ENCODE measurements around the gene USP36. TPM values are rescaled to one million over a fixed set of nuclear protein-coding genes. Genes with fewer than 3 reads are reported as not detected.

USP36 gene
- total and polyA plus RNA-seq, 4 donors: 8.0 to 20.7 (median 10.5) TPM

DNA sequence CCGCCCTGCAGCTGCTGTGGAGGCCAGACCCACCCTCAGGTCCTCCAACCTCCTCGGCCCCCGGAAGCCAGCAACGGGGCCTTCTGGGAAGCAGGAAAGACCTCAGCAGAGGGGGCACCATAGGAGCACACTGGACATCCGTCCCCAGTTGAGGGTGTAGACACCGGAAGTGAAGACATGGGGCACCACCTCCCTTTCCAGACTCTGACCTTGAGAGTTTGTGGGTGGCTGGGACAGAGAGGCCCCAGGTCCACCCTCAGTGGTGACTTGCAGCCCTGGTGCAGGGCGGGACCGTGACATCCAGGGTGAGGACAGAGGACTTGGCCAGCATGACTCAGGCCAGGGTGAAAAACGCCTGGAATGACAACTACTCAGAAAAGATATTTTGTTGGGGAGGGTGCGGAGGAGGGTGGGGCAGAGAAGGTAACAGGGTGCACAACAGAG lies 42.5 kb upstream of the USP36 start (continued):
- TF ChIP-seq, protein P1, sequence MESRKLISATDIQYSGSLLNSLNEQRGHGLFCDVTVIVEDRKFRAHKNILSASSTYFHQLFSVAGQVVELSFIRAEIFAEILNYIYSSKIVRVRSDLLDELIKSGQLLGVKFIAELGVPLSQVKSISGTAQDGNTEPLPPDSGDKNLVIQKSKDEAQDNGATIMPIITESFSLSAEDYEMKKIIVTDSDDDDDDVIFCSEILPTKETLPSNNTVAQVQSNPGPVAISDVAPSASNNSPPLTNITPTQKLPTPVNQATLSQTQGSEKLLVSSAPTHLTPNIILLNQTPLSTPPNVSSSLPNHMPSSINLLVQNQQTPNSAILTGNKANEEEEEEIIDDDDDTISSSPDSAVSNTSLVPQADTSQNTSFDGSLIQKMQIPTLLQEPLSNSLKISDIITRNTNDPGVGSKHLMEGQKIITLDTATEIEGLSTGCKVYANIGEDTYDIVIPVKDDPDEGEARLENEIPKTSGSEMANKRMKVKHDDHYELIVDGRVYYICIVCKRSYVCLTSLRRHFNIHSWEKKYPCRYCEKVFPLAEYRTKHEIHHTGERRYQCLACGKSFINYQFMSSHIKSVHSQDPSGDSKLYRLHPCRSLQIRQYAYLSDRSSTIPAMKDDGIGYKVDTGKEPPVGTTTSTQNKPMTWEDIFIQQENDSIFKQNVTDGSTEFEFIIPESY (IDR thresholded peaks at IDR 0.05): no peak
- TF ChIP-seq, protein P2, sequence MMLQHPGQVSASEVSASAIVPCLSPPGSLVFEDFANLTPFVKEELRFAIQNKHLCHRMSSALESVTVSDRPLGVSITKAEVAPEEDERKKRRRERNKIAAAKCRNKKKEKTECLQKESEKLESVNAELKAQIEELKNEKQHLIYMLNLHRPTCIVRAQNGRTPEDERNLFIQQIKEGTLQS (IDR thresholded peaks at IDR 0.05): no peak

DNA sequence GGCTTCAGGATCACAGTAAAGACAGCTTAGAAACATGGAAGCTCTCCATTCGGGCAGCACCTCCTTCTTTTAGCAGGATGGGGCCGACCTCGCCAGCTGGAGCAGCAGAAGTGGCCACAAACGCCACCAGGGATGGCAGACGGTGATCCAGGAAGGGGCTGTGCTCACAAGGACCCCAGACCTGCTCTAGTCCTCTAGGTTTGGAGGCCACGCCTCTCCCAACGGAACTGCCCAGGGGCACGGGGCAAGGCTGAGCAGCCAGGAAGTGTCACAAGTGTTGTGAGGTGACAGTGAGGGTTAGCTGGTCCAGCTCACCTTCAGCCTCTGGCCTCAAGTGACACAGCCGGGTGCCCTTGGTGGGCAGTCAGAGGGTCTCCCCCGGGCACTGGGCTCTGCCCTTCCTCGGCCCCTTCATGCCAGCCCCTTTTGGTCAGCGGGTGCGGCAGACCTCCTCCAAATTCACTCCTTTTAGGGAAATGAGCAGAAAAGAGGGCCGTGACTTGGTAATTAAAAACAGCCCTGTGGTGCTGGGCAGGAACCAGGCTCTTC lies 42.0 kb upstream of the USP36 start:
- H3K36me3 ChIP-seq (ENCODE audit: control insufficient read depth in 4 of 4, insufficient read depth in 3 of 4, low read depth in 1 of 4, low read length in 3 of 4): no peaks in the 10 kb centered on the region
- no peaks in the 10 kb centered on the region for H3K27me3 ChIP-seq (ENCODE audit: control insufficient read depth in 4 of 4, insufficient read depth in 4 of 4, low read length in 3 of 4)
- H3K9ac ChIP-seq (ENCODE audit: low read depth in 1 of 2, low read length in 2 of 2): no peak overlapping the region
- no peaks in the 10 kb centered on the region for H3K9me3 ChIP-seq (ENCODE audit: control insufficient read depth in 4 of 4, low read length in 3 of 4)
- WGBS: 59% methylated on average over 14 of the region's 14 CpGs
- DNase-seq (ENCODE audit: low spot score): no peak
- no peak overlapping the region for H3K4me3 ChIP-seq (ENCODE audit: low read depth in 1 of 3, low read length in 3 of 3)
- TF ChIP-seq RAD21 (IDR thresholded peaks at IDR 0.05): no peak
- TF ChIP-seq NR2F2 (IDR thresholded peaks at IDR 0.05): no peak
- TF ChIP-seq JUND (IDR thresholded peaks at IDR 0.05): no peak
- no peak for TF ChIP-seq RXRA (IDR thresholded peaks at IDR 0.05)
- TF ChIP-seq, protein P3, sequence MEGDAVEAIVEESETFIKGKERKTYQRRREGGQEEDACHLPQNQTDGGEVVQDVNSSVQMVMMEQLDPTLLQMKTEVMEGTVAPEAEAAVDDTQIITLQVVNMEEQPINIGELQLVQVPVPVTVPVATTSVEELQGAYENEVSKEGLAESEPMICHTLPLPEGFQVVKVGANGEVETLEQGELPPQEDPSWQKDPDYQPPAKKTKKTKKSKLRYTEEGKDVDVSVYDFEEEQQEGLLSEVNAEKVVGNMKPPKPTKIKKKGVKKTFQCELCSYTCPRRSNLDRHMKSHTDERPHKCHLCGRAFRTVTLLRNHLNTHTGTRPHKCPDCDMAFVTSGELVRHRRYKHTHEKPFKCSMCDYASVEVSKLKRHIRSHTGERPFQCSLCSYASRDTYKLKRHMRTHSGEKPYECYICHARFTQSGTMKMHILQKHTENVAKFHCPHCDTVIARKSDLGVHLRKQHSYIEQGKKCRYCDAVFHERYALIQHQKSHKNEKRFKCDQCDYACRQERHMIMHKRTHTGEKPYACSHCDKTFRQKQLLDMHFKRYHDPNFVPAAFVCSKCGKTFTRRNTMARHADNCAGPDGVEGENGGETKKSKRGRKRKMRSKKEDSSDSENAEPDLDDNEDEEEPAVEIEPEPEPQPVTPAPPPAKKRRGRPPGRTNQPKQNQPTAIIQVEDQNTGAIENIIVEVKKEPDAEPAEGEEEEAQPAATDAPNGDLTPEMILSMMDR (IDR thresholded peaks at IDR 0.05; ENCODE audit: low read depth, low read length, missing input control): no peak
- TF ChIP-seq FOXA2 (IDR thresholded peaks at IDR 0.05): no peak
- no peak for TF ChIP-seq GABPA (IDR thresholded peaks at IDR 0.05 in 1 of 2, conservative IDR thresholded peaks at IDR 0.05 in 1 of 2)
- no peak for TF ChIP-seq EGR1 (IDR thresholded peaks at IDR 0.05; ENCODE audit: low read depth in 2 of 2)
- TF ChIP-seq HNF4A (conservative IDR thresholded peaks at IDR 0.05): no peak
- TF ChIP-seq, protein P2 (IDR thresholded peaks at IDR 0.05): no peak
- TF ChIP-seq HNF4G (IDR thresholded peaks at IDR 0.05): no peak
- TF ChIP-seq, protein P4, sequence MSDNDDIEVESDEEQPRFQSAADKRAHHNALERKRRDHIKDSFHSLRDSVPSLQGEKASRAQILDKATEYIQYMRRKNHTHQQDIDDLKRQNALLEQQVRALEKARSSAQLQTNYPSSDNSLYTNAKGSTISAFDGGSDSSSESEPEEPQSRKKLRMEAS (IDR thresholded peaks at IDR 0.05): no peak
- TF ChIP-seq SP1 (IDR thresholded peaks at IDR 0.05): no peak
- TF ChIP-seq, protein P5, sequence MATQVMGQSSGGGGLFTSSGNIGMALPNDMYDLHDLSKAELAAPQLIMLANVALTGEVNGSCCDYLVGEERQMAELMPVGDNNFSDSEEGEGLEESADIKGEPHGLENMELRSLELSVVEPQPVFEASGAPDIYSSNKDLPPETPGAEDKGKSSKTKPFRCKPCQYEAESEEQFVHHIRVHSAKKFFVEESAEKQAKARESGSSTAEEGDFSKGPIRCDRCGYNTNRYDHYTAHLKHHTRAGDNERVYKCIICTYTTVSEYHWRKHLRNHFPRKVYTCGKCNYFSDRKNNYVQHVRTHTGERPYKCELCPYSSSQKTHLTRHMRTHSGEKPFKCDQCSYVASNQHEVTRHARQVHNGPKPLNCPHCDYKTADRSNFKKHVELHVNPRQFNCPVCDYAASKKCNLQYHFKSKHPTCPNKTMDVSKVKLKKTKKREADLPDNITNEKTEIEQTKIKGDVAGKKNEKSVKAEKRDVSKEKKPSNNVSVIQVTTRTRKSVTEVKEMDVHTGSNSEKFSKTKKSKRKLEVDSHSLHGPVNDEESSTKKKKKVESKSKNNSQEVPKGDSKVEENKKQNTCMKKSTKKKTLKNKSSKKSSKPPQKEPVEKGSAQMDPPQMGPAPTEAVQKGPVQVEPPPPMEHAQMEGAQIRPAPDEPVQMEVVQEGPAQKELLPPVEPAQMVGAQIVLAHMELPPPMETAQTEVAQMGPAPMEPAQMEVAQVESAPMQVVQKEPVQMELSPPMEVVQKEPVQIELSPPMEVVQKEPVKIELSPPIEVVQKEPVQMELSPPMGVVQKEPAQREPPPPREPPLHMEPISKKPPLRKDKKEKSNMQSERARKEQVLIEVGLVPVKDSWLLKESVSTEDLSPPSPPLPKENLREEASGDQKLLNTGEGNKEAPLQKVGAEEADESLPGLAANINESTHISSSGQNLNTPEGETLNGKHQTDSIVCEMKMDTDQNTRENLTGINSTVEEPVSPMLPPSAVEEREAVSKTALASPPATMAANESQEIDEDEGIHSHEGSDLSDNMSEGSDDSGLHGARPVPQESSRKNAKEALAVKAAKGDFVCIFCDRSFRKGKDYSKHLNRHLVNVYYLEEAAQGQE (IDR thresholded peaks at IDR 0.05): no peak
- TF ChIP-seq FOXA1 (IDR thresholded peaks at IDR 0.05): no peak
- TF ChIP-seq, protein P1 (IDR thresholded peaks at IDR 0.05): no peak
- no peak for TF ChIP-seq YY1 (IDR thresholded peaks at IDR 0.05)
- TF ChIP-seq TAF1 (conservative IDR thresholded peaks at IDR 0.05): no peak
- peak overlapping the region; percentile 85 to 88 for H3K27ac ChIP-seq (ENCODE audit: low read depth in 1 of 2, low read length in 2 of 2)
- peaks cover 0 to 16% (median 8%) of the 10 kb centered on the region in 4 donors for H3K4me1 ChIP-seq (ENCODE audit: control insufficient read depth in 4 of 4, insufficient read depth in 4 of 4, low read length in 3 of 4)
